Measurements from ENCODE around the gene RAPGEF1.

RAPGEF1 gene

GRCh38 chr9:131577005-131578000, 162.6 kb downstream of the RAPGEF1 start:
- DNase-seq: no peak
- Histone ChIP-seq H3K4me1 (ENCODE audit: low read length) (no peaks in the 10 kb centered on the region), H2AFZ (ENCODE audit: low read length) (no peak overlapping the region), H3K27me3 (replicated peaks; ENCODE audit: insufficient read depth, low read length) (no peaks in the 10 kb centered on the region), H3K79me2 (ENCODE audit: low read length) (no peaks in the 10 kb centered on the region), H3K36me3 (replicated peaks; ENCODE audit: insufficient read depth, low read length) (0 out of 2 replicates have a peak, but pooled peaks cover 3% of the 10 kb centered on the region), H3K9ac (ENCODE audit: low read length) (no peak overlapping the region), H3F3A (ENCODE audit: insufficient read depth, low read length) (no peaks in the 10 kb centered on the region), H4K20me1 (ENCODE audit: insufficient read depth, low read length) (no peaks in the 10 kb centered on the region; the same call in 1 of the 2 replicates), H3K9me2 (replicated peaks; ENCODE audit: insufficient read depth, low read length) (no peaks in the 10 kb centered on the region), H3K9me3 (replicated peaks; ENCODE audit: insufficient read depth, low read length) (no peaks in the 10 kb centered on the region), H3K4me2 (ENCODE audit: low read depth, low read length) (no peak overlapping the region), H3K4me3 (ENCODE audit: low read length) (no peak overlapping the region), H3K27ac (ENCODE audit: low read length) (no peak overlapping the region)
- TF ChIP-seq, protein P1, sequence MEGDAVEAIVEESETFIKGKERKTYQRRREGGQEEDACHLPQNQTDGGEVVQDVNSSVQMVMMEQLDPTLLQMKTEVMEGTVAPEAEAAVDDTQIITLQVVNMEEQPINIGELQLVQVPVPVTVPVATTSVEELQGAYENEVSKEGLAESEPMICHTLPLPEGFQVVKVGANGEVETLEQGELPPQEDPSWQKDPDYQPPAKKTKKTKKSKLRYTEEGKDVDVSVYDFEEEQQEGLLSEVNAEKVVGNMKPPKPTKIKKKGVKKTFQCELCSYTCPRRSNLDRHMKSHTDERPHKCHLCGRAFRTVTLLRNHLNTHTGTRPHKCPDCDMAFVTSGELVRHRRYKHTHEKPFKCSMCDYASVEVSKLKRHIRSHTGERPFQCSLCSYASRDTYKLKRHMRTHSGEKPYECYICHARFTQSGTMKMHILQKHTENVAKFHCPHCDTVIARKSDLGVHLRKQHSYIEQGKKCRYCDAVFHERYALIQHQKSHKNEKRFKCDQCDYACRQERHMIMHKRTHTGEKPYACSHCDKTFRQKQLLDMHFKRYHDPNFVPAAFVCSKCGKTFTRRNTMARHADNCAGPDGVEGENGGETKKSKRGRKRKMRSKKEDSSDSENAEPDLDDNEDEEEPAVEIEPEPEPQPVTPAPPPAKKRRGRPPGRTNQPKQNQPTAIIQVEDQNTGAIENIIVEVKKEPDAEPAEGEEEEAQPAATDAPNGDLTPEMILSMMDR (IDR thresholded peaks at IDR 0.05; ENCODE audit: low read length): no peak
- TF ChIP-seq EZH2 (optimal IDR thresholded peaks at IDR 0.05; ENCODE audit: low read depth, low read length): no peak
- TF ChIP-seq EZH2phosphoT487 (IDR thresholded peaks at IDR 0.05; ENCODE audit: low read length): no peak

- H3K4me1 ChIP-seq (ENCODE audit: low read length): no peaks in the 10 kb centered on the region
- no peaks in the 10 kb centered on the region for H3K9me2 ChIP-seq (replicated peaks; ENCODE audit: insufficient read depth, low read length)
- no peak for TF ChIP-seq EZH2 (optimal IDR thresholded peaks at IDR 0.05; ENCODE audit: low read depth, low read length)
- TF ChIP-seq, protein P1 (IDR thresholded peaks at IDR 0.05; ENCODE audit: low read length): no peak
- TF ChIP-seq EZH2phosphoT487 (IDR thresholded peaks at IDR 0.05; ENCODE audit: low read length): no peak
- H3F3A ChIP-seq (ENCODE audit: insufficient read depth, low read length): no peaks in the 10 kb centered on the region
- H3K27ac ChIP-seq (ENCODE audit: low read length): no peak overlapping the region
- no peaks in the 10 kb centered on the region; the same call in 1 of the 2 replicates for H4K20me1 ChIP-seq (ENCODE audit: insufficient read depth, low read length)
- no peaks in the 10 kb centered on the region for H3K79me2 ChIP-seq (ENCODE audit: low read length)
- no peak overlapping the region for H3K4me2 ChIP-seq (ENCODE audit: low read depth, low read length)
- no peak overlapping the region for H3K9ac ChIP-seq (ENCODE audit: low read length)
- H3K36me3 ChIP-seq (replicated peaks; ENCODE audit: insufficient read depth, low read length): 0 out of 2 replicates have a peak, but pooled peaks cover 3% of the 10 kb centered on the region
- H2AFZ ChIP-seq (ENCODE audit: low read length): no peak overlapping the region
- H3K9me3 ChIP-seq (replicated peaks; ENCODE audit: insufficient read depth, low read length): no peaks in the 10 kb centered on the region
- no peak overlapping the region for H3K4me3 ChIP-seq (ENCODE audit: low read length)
- DNase-seq: no peak
- no peaks in the 10 kb centered on the region for H3K27me3 ChIP-seq (replicated peaks; ENCODE audit: insufficient read depth, low read length)
Measured at GRCh38 chr9:131575946-131576853, 163.7 kb downstream of the RAPGEF1 start.

DNA sequence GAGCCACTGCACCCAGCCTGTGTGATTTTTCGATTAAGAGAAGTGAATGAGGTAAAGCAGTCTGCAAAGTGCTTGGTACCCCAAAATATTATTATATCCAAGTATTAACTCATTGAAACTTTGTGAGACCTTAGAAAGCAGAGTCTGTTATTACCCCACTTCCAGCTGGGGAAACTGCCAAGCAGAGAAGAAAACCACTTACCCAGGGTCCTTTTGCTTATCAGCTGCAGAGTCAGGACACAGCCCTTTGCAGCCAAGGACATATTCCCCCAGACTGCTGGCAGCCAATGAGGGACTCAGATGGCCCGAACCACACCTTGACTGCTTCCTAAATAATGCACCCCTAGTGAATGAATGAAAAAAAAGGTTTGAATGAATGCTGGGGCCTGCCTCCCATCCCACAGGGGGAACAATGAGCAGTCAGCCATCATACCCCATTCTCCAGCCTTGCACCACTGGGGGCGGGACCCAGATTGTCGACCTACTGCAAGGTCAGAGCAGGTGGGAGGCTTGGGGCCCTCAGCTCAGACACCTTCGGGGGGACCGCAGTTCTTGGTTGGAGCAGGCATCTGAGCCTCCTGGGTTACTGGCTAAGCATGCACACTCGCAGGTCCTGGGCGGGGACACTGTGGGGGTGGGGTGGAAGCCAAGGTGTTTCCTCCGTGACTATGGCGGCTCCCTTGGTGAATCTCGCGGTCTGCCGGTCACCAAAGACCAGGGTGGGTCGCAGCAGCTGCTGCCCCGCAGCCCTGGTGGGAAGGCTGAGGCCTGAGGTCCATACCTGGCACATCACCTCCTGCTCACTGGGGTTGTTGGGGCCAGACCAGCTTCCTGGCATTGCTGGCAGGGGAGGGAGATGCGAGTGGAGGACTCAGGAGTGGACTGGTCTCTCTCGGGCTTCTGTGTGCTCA, 164.9 kb downstream of the RAPGEF1 start:
- no peak overlapping the region for H3K9ac ChIP-seq (ENCODE audit: low read length)
- no peaks in the 10 kb centered on the region for H3F3A ChIP-seq (ENCODE audit: insufficient read depth, low read length)
- no peaks in the 10 kb centered on the region for H3K9me3 ChIP-seq (replicated peaks; ENCODE audit: insufficient read depth, low read length)
- no peak overlapping the region for H2AFZ ChIP-seq (ENCODE audit: low read length)
- DNase-seq: no peak
- no peak overlapping the region for H3K4me2 ChIP-seq (ENCODE audit: low read depth, low read length)
- TF ChIP-seq, protein P1 (IDR thresholded peaks at IDR 0.05; ENCODE audit: low read length): no peak
- no peak for TF ChIP-seq EZH2 (optimal IDR thresholded peaks at IDR 0.05; ENCODE audit: low read depth, low read length)
- no peak for TF ChIP-seq EZH2phosphoT487 (IDR thresholded peaks at IDR 0.05; ENCODE audit: low read length)
- H3K9me2 ChIP-seq (replicated peaks; ENCODE audit: insufficient read depth, low read length): no peaks in the 10 kb centered on the region
- no peak overlapping the region for H3K4me3 ChIP-seq (ENCODE audit: low read length)
- no peaks in the 10 kb centered on the region for H3K27me3 ChIP-seq (replicated peaks; ENCODE audit: insufficient read depth, low read length)
- no peak overlapping the region for H3K27ac ChIP-seq (ENCODE audit: low read length)
- no peaks in the 10 kb centered on the region for H3K4me1 ChIP-seq (ENCODE audit: low read length)
- H4K20me1 ChIP-seq (ENCODE audit: insufficient read depth, low read length): no peaks in the 10 kb centered on the region; the same call in 1 of the 2 replicates
- H3K36me3 ChIP-seq (replicated peaks; ENCODE audit: insufficient read depth, low read length): no peaks in the 10 kb centered on the region; the same call in 1 of the 2 replicates
- H3K79me2 ChIP-seq (ENCODE audit: low read length): no peaks in the 10 kb centered on the region
